GM21723 (cell line): ENCODE data around the gene STON2.
"Not testable (repeated sequence)": the region's sequence is repeated elsewhere in the genome, so short reads cannot be mapped to it uniquely, and the experiment has no call there.

Experiments
- ATAC-seq: cut with Tn5 transposase; IDR thresholded peaks from one replicate; pipeline ENCODE4 v1.9.1; 2021; ENCODE audit warnings: mild to moderate bottlenecking, moderate library complexity; ENCODE audit not compliant: unreplicated experiment

Gene STON2

DNA sequence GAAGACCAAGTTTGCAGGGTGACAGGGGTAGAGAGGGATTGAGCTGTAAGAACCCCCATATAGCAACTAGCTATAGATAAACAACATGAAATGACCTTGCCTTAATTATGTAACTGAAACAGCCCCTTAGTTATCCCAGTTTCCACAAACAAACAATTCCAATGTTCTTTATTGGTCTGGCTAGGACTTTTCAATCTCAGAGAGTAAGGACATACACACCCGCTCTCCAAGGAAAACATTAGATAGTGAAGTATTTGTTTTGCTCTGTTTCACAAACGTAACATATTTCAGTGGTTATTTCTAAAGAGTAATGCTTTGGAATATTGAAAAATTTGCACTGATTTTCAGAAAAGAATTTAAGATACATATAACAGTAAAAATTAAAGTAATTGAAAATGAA is 127.8 kb downstream of the STON2 start:
- no peak for ATAC-seq

DNA sequence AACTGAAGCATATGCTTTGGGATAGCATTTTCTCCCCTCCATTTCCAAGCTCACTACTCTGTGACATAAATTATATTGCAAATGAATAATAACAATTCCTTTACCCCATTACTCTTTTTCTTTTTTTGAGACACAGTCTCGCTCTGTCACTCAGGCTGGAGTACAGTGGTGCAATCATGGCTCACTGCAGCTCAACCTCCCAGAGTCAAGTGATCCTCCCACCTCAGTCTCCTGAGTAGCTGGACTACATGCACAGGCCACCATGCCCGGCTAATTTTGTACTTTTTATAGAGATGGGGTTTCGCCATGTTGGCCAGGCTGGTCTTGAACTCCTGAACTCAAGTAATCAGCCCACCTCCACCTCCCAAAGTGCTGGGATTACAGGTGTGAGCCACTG is 130.1 kb downstream of the STON2 start:
- ATAC-seq, result no peak

DNA sequence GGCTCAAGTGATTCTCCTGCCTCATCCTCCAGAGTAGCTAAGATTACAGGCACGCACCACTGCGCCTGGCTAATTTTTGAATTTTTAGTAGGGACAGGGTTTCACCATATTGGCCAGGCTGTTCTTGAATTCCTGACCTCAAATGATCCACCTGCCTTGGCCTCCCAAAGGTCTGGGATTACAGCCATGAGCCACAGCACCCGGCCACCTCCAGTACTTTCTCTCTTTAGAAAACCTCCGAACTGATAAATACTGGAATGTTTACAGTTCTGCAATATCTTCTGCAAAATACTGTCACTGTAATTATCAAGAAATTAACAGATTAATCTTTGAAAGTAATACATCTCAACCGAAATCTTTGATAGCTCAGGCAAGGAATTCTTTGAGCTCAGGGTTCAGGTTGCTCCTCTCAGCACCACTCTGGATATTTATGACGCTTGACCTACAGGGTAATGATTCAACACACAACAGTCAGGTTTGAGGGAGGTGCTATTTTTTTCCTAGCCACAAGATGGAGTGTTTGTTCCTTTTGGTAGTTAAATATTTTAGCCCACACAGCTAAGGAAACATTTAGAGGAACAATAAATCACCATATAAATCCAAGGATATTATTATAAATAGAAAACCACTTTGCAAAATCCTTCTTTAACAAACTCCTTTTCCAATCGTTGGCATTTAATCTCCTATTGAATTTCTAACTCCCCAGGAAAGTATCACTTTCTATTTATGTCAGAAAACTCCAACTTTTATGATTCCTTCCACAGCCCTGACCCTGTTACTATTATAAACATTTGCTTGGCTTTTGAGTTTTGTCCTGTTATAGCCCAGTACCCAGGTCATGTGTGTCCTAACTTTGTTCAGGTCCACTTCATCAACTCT is 130.8 kb downstream of the STON2 start:
- ATAC-seq, result peak; percentile 84

DNA sequence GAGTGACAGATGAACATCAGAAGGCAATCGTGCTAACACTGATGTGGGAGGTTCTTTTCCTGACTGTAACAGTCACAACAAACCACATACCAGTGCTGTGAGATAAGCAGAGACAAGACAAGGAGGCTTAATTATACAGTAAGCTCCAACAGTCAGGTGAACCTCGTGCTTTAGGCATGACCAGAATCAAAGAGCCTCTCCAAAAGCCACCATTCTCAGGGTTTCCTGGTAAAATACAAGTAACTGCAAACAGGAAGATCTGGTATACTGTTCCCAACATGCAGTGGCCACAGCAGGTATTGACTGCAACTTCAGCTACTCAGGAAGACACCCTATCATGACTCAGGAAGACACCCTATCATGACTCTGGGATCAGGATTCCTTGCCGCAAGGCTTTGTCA is 132.1 kb downstream of the STON2 start:
- no peak for ATAC-seq

DNA sequence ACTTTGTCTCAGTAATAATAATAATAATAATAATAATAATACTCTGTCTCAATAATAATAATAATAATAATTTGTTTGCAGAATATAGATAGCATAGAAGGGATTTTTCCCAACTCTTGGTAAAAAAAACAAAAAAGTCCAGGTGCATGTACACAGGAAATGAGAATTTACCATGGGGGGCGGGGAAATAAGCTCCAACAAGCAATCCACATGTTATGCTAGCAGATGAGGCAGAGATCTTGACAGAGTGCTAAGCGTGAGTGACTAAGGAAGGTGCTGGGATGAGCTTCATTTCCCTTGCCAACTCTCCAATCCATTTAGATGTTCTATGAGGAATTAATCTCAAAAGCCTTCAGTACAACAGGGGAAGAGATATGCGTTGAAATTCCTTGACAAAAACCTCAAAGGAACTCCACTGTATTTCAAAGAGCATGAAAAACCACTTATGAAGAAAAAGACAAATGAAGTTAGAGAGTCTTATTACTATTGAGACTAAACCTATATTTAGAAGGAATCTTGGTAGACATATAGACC is 134.4 kb downstream of the STON2 start:
- ATAC-seq, result no peak

DNA sequence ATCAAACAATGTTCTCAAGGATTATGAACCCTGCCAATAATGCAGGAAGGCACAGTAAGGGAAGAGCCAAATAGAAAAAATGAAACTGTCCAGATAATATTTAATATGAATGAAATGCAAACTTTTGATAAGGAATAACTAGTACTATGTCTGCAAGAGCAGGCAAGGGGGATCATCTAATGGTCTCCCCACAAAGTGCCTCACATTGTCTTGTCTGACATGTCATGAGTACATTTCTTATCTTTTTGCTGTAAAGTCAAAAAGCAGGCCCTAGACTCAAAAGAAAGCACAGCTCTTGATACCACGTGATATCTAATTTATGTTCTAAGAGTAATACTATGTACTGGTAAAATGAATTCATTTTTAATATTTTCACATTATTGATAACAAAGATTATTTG is 135.5 kb downstream of the STON2 start:
- ATAC-seq, result no peak

DNA sequence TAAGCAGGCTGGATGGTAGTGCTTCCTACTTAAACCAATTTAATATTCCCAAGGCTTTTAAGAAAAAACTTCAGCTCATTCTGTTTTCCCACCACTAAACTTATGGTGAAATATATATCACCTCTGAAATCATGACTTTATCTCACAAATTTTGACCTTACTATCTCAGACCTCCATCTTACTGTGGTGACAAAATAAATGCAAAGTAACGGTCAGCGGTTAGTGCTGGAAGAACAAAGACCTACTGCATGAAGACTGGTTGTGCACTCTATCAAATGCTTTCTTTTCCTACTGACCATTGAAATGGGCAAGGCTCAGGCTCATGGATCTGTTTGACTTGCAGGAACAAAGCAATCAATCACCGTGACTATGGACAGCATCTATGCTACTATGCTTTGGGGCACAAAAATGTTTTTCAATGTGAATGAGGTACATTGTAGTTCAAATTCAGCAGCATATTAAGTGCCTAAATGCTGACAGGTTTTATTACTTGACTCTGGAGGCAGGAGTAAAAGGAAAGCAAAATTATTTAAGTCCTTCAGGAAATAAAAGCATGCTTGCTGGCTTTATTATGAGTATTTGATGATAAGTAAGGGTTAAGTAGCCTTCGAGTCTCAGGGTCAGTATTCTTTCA is 136.2 kb downstream of the STON2 start:
- no peak for ATAC-seq

DNA sequence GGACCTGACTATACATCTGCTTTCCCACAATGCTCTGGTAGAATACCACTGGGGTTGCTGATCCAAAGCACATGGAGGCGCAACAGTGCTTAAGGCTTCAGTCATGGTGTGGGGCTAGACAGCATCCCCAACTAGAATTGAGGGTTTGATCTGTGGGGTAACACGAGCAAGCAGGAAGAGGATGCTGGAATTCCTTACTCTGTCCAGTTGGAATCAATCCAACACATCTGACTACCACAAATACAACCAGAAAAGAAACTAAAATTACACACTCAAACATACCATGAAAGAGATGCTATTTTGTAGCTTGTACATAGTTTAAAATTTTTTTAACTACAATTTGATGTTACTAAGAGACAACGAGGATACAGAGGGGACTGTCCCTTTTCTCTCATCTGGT is 138.9 kb downstream of the STON2 start:
- ATAC-seq, result no peak

DNA sequence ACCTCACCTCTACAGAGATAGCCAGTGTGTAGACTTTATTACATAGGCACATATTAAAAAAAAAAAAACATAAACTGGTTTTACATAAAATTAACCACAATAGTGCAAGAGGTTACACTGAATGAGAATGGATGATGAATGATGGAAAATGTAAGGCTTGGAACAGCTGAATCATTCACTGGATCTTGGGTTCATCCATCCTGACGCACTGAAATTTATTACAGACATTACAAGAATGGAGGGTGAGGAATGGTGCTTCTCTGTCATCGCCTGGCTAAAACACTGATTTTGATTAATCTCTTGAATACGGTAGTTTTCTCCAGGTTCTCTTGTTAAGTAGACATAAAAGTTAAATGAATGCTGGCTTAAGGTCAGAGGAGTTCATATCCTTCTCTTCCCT is 139.4 kb downstream of the STON2 start:
- no peak for ATAC-seq

DNA sequence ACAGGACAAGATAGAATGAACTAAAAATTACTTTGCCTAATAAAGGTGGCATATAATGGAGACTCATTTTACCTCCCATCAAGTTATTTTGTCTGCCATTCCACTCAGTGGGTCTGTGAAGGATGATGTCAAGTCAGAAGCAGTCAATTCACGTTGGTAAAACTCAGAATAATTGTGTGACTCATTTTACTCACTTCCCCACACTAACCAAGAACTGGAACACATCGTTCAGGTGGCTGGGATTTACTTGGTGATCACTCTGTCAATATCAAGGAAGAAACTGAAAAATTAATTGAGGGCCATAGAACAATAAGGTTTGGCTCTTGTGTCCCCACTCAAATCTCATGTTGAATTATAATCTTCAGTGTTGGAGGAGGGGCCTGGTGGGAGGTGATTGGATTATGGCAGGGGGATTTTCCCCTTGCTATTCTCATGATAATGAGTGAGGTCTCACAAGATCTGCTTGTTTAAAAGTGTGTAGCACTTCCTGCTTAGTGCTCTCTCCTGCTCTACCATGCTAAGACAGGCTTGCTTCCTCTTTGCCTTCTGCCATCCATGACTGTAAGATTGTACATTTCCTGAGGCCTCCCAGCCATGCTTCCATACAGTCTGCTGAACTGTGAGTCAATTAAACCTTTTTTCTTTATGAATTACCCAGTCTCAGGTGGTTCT is 143.7 kb downstream of the STON2 start:
- no peak for ATAC-seq

DNA sequence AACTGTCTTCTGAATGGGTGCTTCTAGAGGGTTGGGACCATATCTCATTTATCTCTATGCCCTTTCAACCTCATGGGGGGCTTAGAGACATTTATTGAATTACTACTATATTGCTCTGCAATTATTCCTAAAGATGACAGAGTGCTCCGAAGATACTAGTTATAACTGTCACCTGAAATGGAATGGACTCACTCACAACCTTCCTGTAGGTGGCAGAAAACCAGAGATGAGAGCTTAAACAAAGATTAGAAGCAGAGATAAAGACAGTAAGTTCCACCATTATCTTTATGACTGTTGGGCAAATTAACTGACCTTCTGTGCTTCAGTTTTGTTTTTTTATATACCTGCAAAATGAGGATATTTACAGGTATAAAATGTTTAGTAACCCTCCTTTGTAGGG is 147.8 kb downstream of the STON2 start:
- ATAC-seq, result no peak

DNA sequence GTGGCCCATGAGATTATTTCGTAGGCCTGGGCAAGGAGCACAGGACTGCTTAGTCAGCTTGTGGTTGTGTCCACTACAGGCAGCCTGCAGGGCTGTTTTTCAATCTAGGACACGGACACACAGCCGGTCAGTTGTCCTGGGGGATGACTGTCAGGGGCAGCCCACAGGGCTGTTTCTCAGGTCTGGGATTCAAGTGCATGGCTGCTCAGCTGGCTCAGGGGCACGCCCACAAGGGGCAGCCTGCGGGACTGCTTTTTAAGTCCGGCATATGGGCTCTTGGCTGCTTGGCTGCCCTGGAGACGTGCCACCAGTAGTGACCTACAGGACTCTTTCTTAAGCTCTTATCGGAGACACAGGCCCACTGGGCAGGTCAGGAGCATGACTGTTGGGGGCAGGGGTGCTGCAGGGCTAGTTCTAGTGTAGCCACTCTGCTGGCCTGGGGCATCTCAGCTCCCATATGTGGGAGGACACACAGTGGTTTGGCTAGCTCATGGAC is 152.8 kb downstream of the STON2 start:
- no peak for ATAC-seq

DNA sequence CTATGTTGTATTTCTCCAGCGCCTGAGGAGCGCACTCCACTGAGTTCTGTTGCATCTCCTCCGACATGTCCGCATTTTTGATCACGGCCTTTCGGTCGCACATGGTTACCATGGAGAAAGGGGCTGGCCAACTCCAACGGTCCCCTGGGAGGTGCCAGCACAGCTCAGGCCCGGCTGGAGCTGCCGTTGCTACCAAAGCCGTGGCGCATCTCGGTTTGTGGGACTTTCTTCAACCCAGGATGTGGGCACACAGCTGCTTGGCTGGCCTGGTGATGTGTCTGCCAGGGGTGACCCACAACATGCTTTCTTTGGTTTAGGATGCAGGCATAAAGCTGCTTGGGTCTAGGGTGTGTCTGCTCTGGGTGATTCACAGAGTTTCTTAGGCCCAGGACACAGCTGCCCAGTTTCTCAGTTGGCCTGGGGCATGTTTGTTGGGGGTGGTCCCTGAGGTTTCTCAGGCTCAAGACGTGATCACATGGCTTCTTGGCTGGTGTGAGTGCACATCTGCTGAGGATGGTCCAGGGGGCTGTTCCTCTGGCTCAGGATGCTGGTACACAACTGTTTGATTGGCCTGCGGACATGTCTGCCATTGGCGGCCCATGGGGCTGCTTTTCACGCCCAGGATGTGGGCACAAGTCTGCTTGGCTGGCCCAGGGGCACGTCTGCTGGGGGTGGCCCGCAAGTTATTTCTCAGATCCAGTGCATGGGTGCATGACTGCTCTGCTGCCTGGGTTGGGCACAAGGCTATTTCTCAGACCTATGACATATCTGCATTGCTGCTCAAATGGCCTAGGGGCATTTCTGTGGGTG is 153.5 kb downstream of the STON2 start:
- ATAC-seq, result no peak

DNA sequence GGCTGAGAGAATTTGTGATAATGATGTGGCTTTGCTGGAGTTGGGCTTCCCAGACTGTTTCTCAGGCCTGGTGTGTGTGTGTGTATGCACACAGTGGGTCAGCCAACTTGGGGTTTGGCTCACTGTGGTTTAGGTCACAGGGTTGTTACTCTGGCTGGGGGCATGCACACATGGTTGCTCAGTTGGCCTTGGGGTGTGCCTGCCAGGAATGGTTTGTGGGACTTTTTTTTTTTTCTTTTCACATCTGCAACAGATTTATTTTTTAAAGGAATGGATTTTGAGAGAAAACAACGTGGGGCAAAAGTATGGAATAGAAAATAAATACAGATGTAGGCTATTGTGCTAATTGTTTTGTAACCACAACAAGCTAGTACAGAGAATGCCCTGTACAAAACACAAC is 154.4 kb downstream of the STON2 start:
- no peak for ATAC-seq

DNA sequence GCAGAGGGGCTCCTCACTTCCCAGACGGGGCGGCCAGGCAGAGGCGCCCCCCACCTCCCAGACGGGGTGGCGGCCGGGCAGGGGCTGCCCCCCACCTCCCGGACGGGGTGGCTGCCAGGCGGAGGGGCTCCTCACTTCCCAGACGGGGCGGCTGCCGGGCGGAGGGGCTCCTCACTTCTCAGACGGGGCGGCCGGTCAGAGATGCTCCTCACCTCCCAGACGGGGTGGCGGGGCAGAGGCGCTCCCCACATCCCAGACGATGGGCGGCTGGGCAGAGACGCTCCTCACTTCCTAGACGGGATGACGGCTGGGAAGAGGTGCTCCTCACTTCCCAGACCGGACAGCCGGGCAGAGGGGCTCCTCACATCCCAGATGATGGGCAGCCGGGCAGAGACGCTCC is 155.7 kb downstream of the STON2 start:
- not testable (repeated sequence) for ATAC-seq

DNA sequence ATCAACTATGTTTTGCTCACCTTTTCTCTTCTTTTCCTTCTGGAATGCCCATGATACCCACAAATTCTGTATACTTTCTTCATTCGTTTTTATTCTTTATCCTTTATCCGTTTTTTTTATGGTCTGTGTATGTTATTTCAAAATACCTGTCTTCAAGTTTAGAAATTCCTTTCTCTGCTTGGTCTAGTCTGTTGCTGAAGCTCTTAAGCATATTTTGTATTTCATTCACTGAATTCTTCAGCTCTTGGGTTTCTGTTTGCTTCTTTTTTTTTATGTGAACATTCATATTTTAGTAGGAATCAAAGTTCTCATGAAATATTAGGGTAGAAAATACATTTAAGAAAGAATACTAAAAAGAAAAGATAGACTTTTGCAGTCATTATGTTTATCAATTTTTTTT is 156.6 kb downstream of the STON2 start:
- ATAC-seq, result no peak

DNA sequence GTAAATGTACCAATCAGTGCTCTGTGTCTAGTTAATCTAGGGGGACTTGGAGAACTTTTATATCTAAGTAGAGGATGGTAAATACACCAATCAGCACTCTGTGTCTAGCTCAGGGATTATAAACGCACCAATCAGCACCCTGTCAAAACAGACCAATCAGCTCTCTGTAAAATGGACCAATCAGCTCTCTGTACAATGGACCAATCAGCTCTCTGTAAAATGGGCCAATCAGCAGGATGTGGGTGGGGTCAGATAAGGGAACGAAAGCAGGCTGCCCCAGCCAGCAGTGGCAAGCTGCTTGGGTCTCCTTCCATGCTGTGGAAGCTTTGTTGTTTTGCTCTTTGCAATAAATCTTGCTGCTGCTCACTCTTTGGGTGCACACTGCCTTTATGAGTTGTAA is 163.3 kb downstream of the STON2 start:
- not testable (repeated sequence) for ATAC-seq

DNA sequence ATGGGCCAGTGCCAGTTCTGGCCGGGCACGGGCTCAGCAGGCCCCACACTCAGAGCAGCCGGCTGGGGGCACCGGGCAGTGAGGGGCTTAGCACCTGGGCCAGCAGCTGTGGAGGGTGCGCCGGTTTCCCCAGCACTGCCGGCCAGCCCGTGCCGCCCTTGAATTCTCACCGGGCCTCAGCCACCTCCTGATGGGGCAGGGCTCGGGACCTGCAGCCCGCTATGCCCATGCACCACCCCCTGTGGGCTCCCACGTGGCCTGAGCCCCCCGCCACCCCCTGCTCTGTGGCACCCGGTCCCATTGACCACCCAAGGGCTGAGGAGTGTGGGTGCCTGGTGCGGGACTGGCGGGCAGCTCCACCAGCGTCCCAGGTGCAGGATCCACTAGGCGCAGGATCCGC is 164.0 kb downstream of the STON2 start:
- no peak for ATAC-seq

DNA sequence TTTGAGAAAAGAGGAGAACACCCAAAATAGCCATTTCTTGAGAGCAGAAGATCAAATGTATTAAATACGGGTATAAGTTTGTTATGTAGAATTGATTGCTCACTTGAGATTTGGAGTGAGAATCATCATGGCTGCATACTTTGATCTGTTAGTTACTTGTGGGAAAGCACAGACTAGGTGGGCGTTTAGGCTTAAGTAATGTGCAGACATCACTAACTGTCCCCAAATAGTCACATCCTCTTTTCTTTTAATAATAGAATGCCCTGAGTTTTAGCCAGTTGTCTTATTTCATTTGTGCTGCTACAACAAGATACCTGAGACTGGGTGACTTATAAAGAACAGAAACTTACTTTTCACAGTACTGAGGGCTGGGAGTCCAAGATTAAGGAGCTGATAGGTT is 165.0 kb downstream of the STON2 start:
- ATAC-seq, result peak; percentile 75

DNA sequence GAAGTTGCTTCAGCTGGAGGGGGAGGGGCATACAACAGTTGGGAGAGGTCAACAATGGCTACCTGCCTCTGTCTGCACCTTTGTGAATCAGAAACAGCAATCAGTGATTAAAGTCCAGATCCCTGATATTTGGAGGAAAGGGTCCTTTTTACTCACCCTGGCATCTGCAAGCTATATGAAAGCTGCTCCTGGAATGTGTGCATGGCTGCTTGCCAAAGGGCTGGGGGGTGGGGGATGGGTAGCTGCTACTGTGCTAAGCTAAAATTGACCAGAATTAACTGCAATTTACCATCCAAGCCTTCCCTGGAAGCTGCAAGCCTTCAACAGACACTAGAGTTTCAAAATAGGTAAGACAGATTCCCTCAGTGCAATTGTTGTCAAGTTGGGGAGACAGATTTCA is 165.8 kb downstream of the STON2 start:
- no peak for ATAC-seq

DNA sequence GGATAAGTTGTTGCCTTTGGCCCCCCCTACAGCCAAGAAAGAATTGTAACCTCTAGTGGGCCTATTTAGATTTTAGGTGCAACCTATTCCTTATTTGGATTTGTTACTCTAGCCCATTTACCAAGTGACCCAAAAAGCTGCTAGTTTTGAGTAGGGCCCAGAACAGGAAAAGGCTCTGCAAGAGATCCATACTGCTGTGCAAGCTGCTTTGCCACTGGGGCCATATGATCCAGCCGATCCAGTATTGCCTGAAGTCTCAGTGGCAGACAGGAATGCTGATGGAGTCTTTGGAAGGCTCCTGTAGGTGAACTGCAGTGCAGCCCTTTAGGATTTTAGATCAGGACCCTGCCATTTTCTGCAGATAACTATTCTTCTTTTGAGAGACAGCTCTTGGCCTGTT is 166.5 kb downstream of the STON2 start:
- ATAC-seq, result no peak
